Measurements from ENCODE around the gene ADGRB2. TPM values are rescaled to one million over a fixed set of nuclear protein-coding genes. Genes with fewer than 3 reads are reported as not detected.

ADGRB2 gene
- total RNA-seq, 6 experiments from 2014 or later, result 0.06 TPM; not detected in 4

GRCh38 chr1:31731049-31731565 lies 33.0 kb downstream of the ADGRB2 start:
- 63% methylated on average over 2 of the region's 12 CpGs for WGBS (ENCODE audit: insufficient coverage, low coverage, low lambda C conversion rate, missing lambda C conversion rate)
- DNase-seq (no peak), ATAC-seq (no peak)
- no peak overlapping the region for H3K27ac ChIP-seq
- H3K4me3 ChIP-seq, result no peak overlapping the region
- H3K4me1 ChIP-seq, result no peaks in the 10 kb centered on the region
- no peaks in the 10 kb centered on the region for H3K27me3 ChIP-seq
- no peaks in the 10 kb centered on the region for H3K36me3 ChIP-seq
- no peaks in the 10 kb centered on the region for H3K9me3 ChIP-seq
- intact Hi-C loops (cut with DNase I), result no loop called here
- TF ChIP-seq POLR2A (IDR thresholded peaks at IDR 0.05), result no peak
- TF ChIP-seq CTCF (IDR thresholded peaks at IDR 0.05), result no peak

- no peaks in the 10 kb centered on the region for H3K36me3 ChIP-seq
- H3K27me3 ChIP-seq, result no peaks in the 10 kb centered on the region
- intact Hi-C loops (cut with DNase I), result no loop called here
- WGBS (ENCODE audit: insufficient coverage, low coverage, low lambda C conversion rate, missing lambda C conversion rate), result 87% methylated on average over 13 of the region's 25 CpGs
- no peaks in the 10 kb centered on the region for H3K4me1 ChIP-seq
- ATAC-seq (no peak), DNase-seq (no peak)
- no peaks in the 10 kb centered on the region for H3K9me3 ChIP-seq
- H3K4me3 ChIP-seq, result no peak overlapping the region
- TF ChIP-seq POLR2A (IDR thresholded peaks at IDR 0.05) (no peak), CTCF (IDR thresholded peaks at IDR 0.05) (no peak)
- H3K27ac ChIP-seq, result no peak overlapping the region
These were observed 33.6 kb downstream of the ADGRB2 start for GRCh38 chr1:31730336-31731048.

GRCh38 chr1:31727849-31728248 lies 36.3 kb downstream of the ADGRB2 start:
- no peaks in the 10 kb centered on the region for H3K27me3 ChIP-seq
- H3K27ac ChIP-seq, result no peak overlapping the region
- intact Hi-C loops (cut with DNase I), result no loop called here
- 73% methylated on average over 2 of the region's 19 CpGs for whole genome bisulfite sequencing (ENCODE audit: insufficient coverage, low coverage, low lambda C conversion rate, missing lambda C conversion rate)
- H3K4me3 ChIP-seq, result no peak overlapping the region
- ATAC-seq (no peak), DNase-seq (no peak)
- no peaks in the 10 kb centered on the region for H3K36me3 ChIP-seq
- TF ChIP-seq POLR2A (IDR thresholded peaks at IDR 0.05), result no peak
- no peak for TF ChIP-seq CTCF (IDR thresholded peaks at IDR 0.05)
- no peaks in the 10 kb centered on the region for H3K9me3 ChIP-seq
- no peaks in the 10 kb centered on the region for H3K4me1 ChIP-seq

GRCh38 chr1:31727195-31727594 lies 36.9 kb downstream of the ADGRB2 start:
- no peak overlapping the region for H3K27ac ChIP-seq
- no peaks in the 10 kb centered on the region for H3K4me1 ChIP-seq
- no peaks in the 10 kb centered on the region for H3K27me3 ChIP-seq
- TF ChIP-seq CTCF (IDR thresholded peaks at IDR 0.05) (no peak), POLR2A (IDR thresholded peaks at IDR 0.05) (no peak)
- intact Hi-C loops (cut with DNase I), result no loop called here
- 70% methylated on average over 2 of the region's 14 CpGs for WGBS (ENCODE audit: insufficient coverage, low coverage, low lambda C conversion rate, missing lambda C conversion rate)
- H3K9me3 ChIP-seq, result no peaks in the 10 kb centered on the region
- no peaks in the 10 kb centered on the region for H3K36me3 ChIP-seq
- DNase-seq (no peak), ATAC-seq (no peak)
- H3K4me3 ChIP-seq, result no peak overlapping the region
